Renal pelvis (tissue), 4 donors: ENCODE measurements around the gene FLII. TPM values are rescaled to one million over a fixed set of nuclear protein-coding genes. Genes with fewer than 3 reads are reported as not detected.

ENCODE experiments used
- DNase-seq: peaks from one replicate; pipeline ENCODE4 v3.0.0-alpha.2; 2013
- polyA plus RNA-seq, 3 donors: library from polyadenylated mRNA; unstranded; fragments of 120-200 nt; gene quantifications; one replicate each; pipeline ENCODE4 v1.2.1, GENCODE V29; 2013; ENCODE audit not compliant: insufficient read length in 3 of 3

Gene FLII
- polyA plus RNA-seq, 3 donors = 140 to 159 (median 142) TPM

- DNase-seq = no peak
Measured at GRCh38 chr17:18262641-18263040, 4.1 kb upstream of the FLII start.

- DNase-seq = no peak
Measured at GRCh38 chr17:18262111-18262510, 3.6 kb upstream of the FLII start.

- no peak for DNase-seq
Measured at GRCh38 chr17:18261659-18262058, 3.1 kb upstream of the FLII start.

GRCh38 chr17:18261146-18261515, 2.6 kb upstream of the FLII start:
- peak; percentile 46 for DNase-seq

- peak; percentile 96 for DNase-seq
Measured at GRCh38 chr17:18260332-18261145, 2.0 kb upstream of the FLII start, which contains the start of gene MIEF2. MIEF2 (plus strand) TSS chr17:18260662; CDS start chr17:18262721, 2,059 bp downstream.

GRCh38 chr17:18259621-18260331, 1.2 kb upstream of the FLII start:
- no peak for DNase-seq

- no peak for DNase-seq
Measured at GRCh38 chr17:18257982-18258355, 569 bp downstream of the FLII start.

- DNase-seq = peak; percentile 36
Measured at GRCh38 chr17:18257268-18257981, 1.1 kb downstream of the FLII start.

GRCh38 chr17:18256776-18257175, 1.8 kb downstream of the FLII start:
- DNase-seq = no peak

GRCh38 chr17:18256351-18256750, 2.2 kb downstream of the FLII start:
- no peak for DNase-seq

GRCh38 chr17:18254888-18255649, 3.5 kb downstream of the FLII start:
- DNase-seq = no peak

- DNase-seq = no peak
Measured at GRCh38 chr17:18253947-18254821, 4.4 kb downstream of the FLII start.

GRCh38 chr17:18253187-18253884, 5.2 kb downstream of the FLII start:
- DNase-seq = no peak

GRCh38 chr17:18252160-18252559, 6.4 kb downstream of the FLII start:
- no peak for DNase-seq

GRCh38 chr17:18251204-18251603, 7.3 kb downstream of the FLII start:
- DNase-seq = no peak

- no peak for DNase-seq
Measured at GRCh38 chr17:18250708-18251107, 7.8 kb downstream of the FLII start.

GRCh38 chr17:18250259-18250658, 8.3 kb downstream of the FLII start:
- no peak for DNase-seq

GRCh38 chr17:18248811-18249210, 9.7 kb downstream of the FLII start:
- no peak for DNase-seq

GRCh38 chr17:18248300-18248731, 10.2 kb downstream of the FLII start:
- DNase-seq = peak; percentile 72

- no peak for DNase-seq
Measured at GRCh38 chr17:18247613-18248001, 10.9 kb downstream of the FLII start.
